Panc1 (cell line): ENCODE data around the gene ADGRB3. TPM values are rescaled to one million over a fixed set of nuclear protein-coding genes. Genes with fewer than 3 reads are reported as not detected.

Experiments
- ATAC-seq: fragments of 200-7000 bp; cut with Tn5 transposase; 2 replicates; pipeline ENCODE4 v1.9.1; 2020; ENCODE audit warnings: mild to moderate bottlenecking, moderate library complexity
- BruUV-seq: library from RNA; stranded (reverse); fragments of 400-500 nt; replicated peaks from 2 replicates; lab custom pipeline; 2021; lab: Mats Ljungman, UMichigan
- CTCF ChIA-PET: fragments of 300-600 bp; sonication (Branson Sonifier 250); formaldehyde crosslinking; loops from one replicate; lab custom pipeline; 2022; ENCODE audit warnings: antibody characterized with exemption; lab: Charles Lee
- POLR2A ChIA-PET: fragments of 300-600 bp; sonication (Branson Sonifier 250); formaldehyde crosslinking; loops from one replicate; lab custom pipeline; 2022; ENCODE audit warnings: antibody characterized with exemption; lab: Charles Lee
- DNase-seq: peaks from one replicate; pipeline ENCODE4 v3.0.0-alpha.2; 2010; ENCODE audit warnings: low read depth, low spot score
- H3K27ac ChIP-seq: 2 replicates; pipeline ENCODE4 v1.5.1; 2011; ENCODE audit warnings: mild to moderate bottlenecking, low read length, inconsistent platforms
- H3K27me3 ChIP-seq: fragments of 200-500 bp; sonication (Bioruptor generic); 2 replicates; pipeline ENCODE4 v1.6.0; 2014; ENCODE audit warnings: low read length, inconsistent platforms; ENCODE audit not compliant: control insufficient read depth, insufficient read depth
- H3K36me3 ChIP-seq: fragments of 200-500 bp; sonication (Bioruptor generic); 2 replicates; pipeline ENCODE4 v1.5.1; 2014; ENCODE audit warnings: inconsistent platforms, mild to moderate bottlenecking, low read length, moderate library complexity; ENCODE audit not compliant: control insufficient read depth, insufficient read depth
- H3K4me1 ChIP-seq: 2 replicates; pipeline ENCODE4 v1.5.1; 2011; ENCODE audit warnings: inconsistent platforms, mild to moderate bottlenecking, low read length, moderate library complexity; ENCODE audit not compliant: control insufficient read depth, insufficient read depth
- H3K4me3 ChIP-seq, 2 experiments: 2 replicates each; pipeline ENCODE4 v1.5.1; 2011 to 2012; ENCODE audit warnings: low read depth in 2 of 2, low read length in 2 of 2, mild to moderate bottlenecking in 2 of 2, inconsistent platforms in 1 of 2, moderate library complexity in 1 of 2
- H3K9me3 ChIP-seq: fragments of 200-500 bp; sonication (Bioruptor generic); 2 replicates; pipeline ENCODE4 v1.5.1; 2014; ENCODE audit warnings: low read depth, mild to moderate bottlenecking, inconsistent platforms, low read length, moderate library complexity; ENCODE audit not compliant: control insufficient read depth, insufficient read depth
- POLR2AphosphoS5 ChIP-seq: IDR thresholded peaks from 2 replicates; pipeline ENCODE4 v1.6.1; 2012; ENCODE audit warnings: mild to moderate bottlenecking, low read depth, low read length, moderate library complexity
- SIN3A ChIP-seq: IDR thresholded peaks from 2 replicates; pipeline ENCODE4 v1.6.1; 2012; ENCODE audit warnings: low read depth, mild to moderate bottlenecking, low read length, moderate library complexity, borderline replicate concordance; ENCODE audit not compliant: insufficient read depth
- TCF7L2 ChIP-seq: IDR thresholded peaks from 2 replicates; pipeline ENCODE4 v1.6.1; 2011; ENCODE audit warnings: mild to moderate bottlenecking, low read depth, low read length, inconsistent platforms
- in situ Hi-C: cut with HindIII; loops from 2 replicates; pipeline ENCODE4 v1.10.0; 2016; ENCODE audit warnings: low sequenced_read_pairs, low pct_unique_long_range_greater_than_20kb
- intact Hi-C: fragments of 100-400 bp; cut with micrococcal nuclease; formaldehyde crosslinking; loops from one replicate; pipeline ENCODE4 v1.10.0; 2022; ENCODE audit not compliant: unreplicated experiment
- total RNA-seq: library from RNA; stranded (reverse); gene quantifications from one replicate; pipeline ENCODE4 v1.2.1, GENCODE V29; 2021; ENCODE audit not compliant: unreplicated experiment
- TF ChIP-seq, protein P1 (sequence below): fragments of 450-650 bp; IDR thresholded peaks from 2 replicates; pipeline ENCODE4 v1.5.1; 2017; ENCODE audit warnings: mild to moderate bottlenecking
- TF ChIP-seq, protein P2 (sequence below), 2 experiments: IDR thresholded peaks; 2 replicates each; pipeline ENCODE4 v1.6.1; 2011 to 2012; ENCODE audit warnings: low read depth in 2 of 2, control low read depth in 1 of 2, low read length in 1 of 2, mild to moderate bottlenecking in 1 of 2, moderate library complexity in 1 of 2; ENCODE audit not compliant: insufficient read depth in 1 of 2

ADGRB3 gene
- total RNA-seq, 1 experiment from 2014 or later, result 0.10 TPM

DNA sequence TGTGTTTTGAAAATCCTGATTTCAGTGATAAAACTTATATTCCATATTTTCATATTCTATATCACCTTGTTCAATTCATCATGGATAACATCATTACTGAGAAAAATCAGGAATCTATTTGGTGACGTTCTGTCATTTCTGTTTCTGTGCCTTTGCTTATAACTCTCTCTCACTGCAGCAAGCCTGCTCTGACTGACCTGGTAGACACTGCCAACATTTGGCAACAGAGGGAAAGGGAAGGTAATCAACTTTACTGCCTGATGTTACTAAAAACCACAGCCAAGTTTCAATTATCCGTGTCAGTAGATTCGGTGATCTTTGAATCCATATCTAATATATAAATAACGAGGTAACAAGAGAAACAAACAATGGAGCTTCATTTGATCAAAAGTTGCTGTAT, 659.8 kb downstream of the ADGRB3 start:
- no peaks in the 10 kb centered on the region for H3K36me3 ChIP-seq
- no peaks in the 10 kb centered on the region for H3K4me1 ChIP-seq
- no peak overlapping the region for H3K4me3 ChIP-seq
- no peaks in the 10 kb centered on the region for H3K27me3 ChIP-seq
- CTCF ChIA-PET, result no interaction called here
- intact Hi-C loops, result no loop called here
- no peak overlapping the region for H3K27ac ChIP-seq
- no TSS peak for BruUV-seq
- TF ChIP-seq TCF7L2, result no peak
- no peak for TF ChIP-seq SIN3A
- TF ChIP-seq POLR2AphosphoS5, result no peak
- TF ChIP-seq, protein P1, sequence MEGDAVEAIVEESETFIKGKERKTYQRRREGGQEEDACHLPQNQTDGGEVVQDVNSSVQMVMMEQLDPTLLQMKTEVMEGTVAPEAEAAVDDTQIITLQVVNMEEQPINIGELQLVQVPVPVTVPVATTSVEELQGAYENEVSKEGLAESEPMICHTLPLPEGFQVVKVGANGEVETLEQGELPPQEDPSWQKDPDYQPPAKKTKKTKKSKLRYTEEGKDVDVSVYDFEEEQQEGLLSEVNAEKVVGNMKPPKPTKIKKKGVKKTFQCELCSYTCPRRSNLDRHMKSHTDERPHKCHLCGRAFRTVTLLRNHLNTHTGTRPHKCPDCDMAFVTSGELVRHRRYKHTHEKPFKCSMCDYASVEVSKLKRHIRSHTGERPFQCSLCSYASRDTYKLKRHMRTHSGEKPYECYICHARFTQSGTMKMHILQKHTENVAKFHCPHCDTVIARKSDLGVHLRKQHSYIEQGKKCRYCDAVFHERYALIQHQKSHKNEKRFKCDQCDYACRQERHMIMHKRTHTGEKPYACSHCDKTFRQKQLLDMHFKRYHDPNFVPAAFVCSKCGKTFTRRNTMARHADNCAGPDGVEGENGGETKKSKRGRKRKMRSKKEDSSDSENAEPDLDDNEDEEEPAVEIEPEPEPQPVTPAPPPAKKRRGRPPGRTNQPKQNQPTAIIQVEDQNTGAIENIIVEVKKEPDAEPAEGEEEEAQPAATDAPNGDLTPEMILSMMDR, result no peak
- TF ChIP-seq, protein P2, sequence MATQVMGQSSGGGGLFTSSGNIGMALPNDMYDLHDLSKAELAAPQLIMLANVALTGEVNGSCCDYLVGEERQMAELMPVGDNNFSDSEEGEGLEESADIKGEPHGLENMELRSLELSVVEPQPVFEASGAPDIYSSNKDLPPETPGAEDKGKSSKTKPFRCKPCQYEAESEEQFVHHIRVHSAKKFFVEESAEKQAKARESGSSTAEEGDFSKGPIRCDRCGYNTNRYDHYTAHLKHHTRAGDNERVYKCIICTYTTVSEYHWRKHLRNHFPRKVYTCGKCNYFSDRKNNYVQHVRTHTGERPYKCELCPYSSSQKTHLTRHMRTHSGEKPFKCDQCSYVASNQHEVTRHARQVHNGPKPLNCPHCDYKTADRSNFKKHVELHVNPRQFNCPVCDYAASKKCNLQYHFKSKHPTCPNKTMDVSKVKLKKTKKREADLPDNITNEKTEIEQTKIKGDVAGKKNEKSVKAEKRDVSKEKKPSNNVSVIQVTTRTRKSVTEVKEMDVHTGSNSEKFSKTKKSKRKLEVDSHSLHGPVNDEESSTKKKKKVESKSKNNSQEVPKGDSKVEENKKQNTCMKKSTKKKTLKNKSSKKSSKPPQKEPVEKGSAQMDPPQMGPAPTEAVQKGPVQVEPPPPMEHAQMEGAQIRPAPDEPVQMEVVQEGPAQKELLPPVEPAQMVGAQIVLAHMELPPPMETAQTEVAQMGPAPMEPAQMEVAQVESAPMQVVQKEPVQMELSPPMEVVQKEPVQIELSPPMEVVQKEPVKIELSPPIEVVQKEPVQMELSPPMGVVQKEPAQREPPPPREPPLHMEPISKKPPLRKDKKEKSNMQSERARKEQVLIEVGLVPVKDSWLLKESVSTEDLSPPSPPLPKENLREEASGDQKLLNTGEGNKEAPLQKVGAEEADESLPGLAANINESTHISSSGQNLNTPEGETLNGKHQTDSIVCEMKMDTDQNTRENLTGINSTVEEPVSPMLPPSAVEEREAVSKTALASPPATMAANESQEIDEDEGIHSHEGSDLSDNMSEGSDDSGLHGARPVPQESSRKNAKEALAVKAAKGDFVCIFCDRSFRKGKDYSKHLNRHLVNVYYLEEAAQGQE (IDR thresholded peaks at IDR 0.05; ENCODE audit: insufficient read depth in 1 of 2, low read depth in 2 of 2, low read length in 1 of 2), result no peak
- POLR2A ChIA-PET, result no interaction called here
- DNase-seq, result no peak
- no peaks in the 10 kb centered on the region for H3K9me3 ChIP-seq
- ATAC-seq, result no peak
- in situ Hi-C loops, result no loop called here

DNA sequence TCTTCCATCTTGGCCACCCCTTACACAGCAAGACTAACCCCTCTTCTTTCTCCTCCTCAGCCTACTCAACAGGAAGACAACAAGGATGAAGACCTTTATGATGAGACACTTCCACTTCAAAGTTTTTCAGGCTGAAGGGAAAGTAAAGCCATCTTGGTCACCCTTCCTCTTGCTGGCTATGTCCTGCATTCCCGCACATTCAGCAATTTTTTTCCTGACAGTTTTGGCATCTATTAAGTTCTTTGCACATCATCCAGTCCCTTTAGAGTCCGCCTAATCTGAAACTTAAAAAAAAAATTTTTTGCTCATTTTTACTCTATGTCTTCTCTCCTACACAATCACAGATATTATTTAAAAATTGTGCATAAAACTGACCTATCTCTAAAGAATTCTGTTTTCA, 668.3 kb downstream of the ADGRB3 start:
- Histone ChIP-seq H3K4me1 (no peaks in the 10 kb centered on the region), H3K27me3 (no peaks in the 10 kb centered on the region), H3K36me3 (no peaks in the 10 kb centered on the region), H3K4me3 (no peak overlapping the region), H3K27ac (no peak overlapping the region), H3K9me3 (0 out of 2 replicates have a peak, but pooled peaks cover 8% of the 10 kb centered on the region)
- TF ChIP-seq, protein P2 (IDR thresholded peaks at IDR 0.05; ENCODE audit: insufficient read depth in 1 of 2, low read depth in 2 of 2, low read length in 1 of 2), result no peak
- TF ChIP-seq POLR2AphosphoS5 (no peak), TCF7L2 (no peak), SIN3A (no peak)
- TF ChIP-seq, protein P1, result no peak
- intact Hi-C loops (no loop called here), in situ Hi-C loops (no loop called here)
- no peak for ATAC-seq
- ChIA-PET POLR2A (no interaction called here), CTCF (no interaction called here)
- BruUV-seq, result no TSS peak
- no peak for DNase-seq
